HG03460 (cell line): ENCODE results near the gene ARID1B.

Source experiments
- ATAC-seq: cut with Tn5 transposase; IDR thresholded peaks from one replicate; pipeline ENCODE4 v1.9.1; 2021; ENCODE audit not compliant: unreplicated experiment

Gene ARID1B

GRCh38 chr6:156849806-156850205, 72.6 kb downstream of the ARID1B start:
- no peak for ATAC-seq

- no peak for ATAC-seq
Measured at GRCh38 chr6:156850353-156850752, 73.2 kb downstream of the ARID1B start.

GRCh38 chr6:156851454-156851921, 74.3 kb downstream of the ARID1B start:
- ATAC-seq: no peak

DNA sequence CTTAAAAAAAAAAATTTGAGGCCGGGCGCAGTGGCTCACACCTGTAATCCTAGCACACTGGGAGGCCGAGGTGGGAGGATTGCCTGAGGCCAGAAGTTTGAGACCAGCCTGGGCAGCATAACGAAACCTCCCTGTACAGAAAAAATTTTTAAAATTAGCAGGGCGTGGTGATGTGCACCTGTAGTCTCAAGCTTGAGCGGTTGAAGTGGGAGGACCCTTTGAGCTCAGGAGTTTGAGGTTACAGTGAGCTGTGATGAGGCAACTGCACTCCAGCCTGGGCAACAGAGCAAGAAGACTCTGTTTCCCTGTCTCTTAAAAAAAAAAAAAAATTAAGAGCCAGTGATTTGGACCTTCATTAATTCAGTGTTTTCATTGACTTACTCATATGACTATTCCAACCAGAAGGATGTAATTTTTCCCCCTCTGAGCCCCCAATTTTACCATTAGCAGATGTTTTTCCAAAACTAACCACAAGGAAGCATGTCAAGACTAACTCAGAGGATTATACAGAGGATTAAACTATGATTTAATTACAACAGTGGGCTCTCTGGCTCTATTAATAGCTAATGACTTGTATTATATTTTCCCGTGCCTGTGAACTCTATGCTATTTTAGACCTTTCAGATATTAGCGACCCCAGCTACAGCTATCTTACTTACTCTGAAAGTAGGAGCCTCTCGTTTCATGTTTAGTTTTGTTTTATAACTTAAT, 75.1 kb downstream of the ARID1B start:
- ATAC-seq: peak; percentile 57

DNA sequence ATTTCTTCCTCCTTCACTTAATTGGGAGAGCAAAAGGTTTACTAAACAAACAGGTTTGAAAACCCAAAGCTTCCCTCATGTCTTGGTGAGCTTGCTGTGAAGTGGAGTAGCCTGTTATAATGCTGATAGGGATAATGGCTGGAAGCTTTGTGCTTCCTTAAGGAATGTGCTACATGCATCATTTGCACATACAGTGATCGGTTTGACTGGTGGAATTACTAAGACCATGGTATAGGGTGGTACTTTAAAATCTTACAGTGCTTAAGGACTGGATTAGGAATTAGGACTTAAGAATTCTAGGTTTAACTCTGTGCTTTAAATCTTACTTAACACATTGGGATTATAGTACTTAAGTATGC, 75.7 kb downstream of the ARID1B start:
- no peak for ATAC-seq

DNA sequence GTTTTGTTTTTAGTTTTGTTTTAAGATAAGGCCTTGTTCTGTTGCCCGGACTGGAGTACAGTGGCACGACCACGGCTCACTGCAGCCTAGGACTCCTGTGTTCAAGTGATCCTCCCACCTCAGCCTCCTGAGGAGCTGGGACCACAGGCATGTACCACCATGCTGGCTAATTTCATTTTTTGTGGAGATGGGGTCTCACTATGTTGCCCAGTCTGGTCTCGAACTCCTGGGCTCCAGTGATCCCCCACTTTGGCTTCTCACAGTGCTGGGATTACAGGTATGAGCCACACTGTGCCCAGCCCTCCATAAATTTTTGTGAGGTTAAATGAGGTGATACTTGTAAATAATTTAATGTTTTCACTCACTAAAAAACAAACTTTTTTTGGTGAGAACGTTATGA, 76.6 kb downstream of the ARID1B start:
- ATAC-seq: no peak

- no peak for ATAC-seq
Measured at GRCh38 chr6:156854466-156855161, 77.4 kb downstream of the ARID1B start.

GRCh38 chr6:156857573-156857972, 80.4 kb downstream of the ARID1B start:
- no peak for ATAC-seq

- ATAC-seq: no peak
Measured at GRCh38 chr6:156859686-156860085, 82.5 kb downstream of the ARID1B start.

GRCh38 chr6:156862711-156863110, 85.5 kb downstream of the ARID1B start:
- ATAC-seq: no peak

- ATAC-seq: no peak
Measured at GRCh38 chr6:156863504-156863903, 86.3 kb downstream of the ARID1B start.

GRCh38 chr6:156864557-156864956, 87.4 kb downstream of the ARID1B start:
- ATAC-seq: no peak

GRCh38 chr6:156865019-156865629, 87.9 kb downstream of the ARID1B start:
- no peak for ATAC-seq

DNA sequence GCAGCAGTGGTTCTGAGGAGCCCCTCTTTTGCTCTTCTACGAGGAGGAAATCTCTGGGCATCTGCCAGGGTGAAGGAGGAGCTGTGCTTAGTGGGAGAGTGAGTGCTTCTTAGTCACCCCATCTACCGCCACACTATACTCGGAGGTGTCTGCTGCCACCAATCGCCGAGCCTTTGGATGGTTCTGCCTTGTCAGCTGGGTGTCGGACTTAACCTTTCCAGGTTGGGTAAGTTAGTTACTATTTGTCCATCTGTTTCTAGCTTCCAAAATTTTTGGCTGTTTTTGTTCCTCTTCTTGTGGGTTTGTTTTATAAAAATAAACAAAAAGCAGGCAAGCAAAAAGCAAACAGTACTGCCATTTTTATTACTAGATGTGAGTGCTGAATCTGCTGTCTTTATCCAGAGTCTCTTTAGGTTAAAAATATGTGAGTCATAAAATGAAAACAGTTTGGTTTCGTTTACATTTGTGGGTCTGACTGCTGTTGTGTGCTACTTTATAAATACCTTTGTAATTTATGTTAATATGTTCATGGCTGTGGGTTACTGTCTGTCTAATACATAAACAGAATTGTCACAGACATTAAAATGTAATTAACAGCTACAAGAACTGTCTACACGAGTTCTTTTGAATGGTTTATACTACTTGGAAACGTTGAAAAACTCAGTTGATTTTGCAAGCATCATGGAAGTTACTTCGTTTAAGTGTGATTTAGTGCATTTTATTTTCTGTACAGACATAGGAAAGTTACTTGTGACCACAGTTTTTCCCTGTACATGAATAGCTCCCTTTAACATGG, 89.2 kb downstream of the ARID1B start:
- ATAC-seq: no peak

GRCh38 chr6:156867121-156867520, 89.9 kb downstream of the ARID1B start:
- ATAC-seq: no peak

GRCh38 chr6:156868385-156868784, 91.2 kb downstream of the ARID1B start:
- ATAC-seq: no peak

DNA sequence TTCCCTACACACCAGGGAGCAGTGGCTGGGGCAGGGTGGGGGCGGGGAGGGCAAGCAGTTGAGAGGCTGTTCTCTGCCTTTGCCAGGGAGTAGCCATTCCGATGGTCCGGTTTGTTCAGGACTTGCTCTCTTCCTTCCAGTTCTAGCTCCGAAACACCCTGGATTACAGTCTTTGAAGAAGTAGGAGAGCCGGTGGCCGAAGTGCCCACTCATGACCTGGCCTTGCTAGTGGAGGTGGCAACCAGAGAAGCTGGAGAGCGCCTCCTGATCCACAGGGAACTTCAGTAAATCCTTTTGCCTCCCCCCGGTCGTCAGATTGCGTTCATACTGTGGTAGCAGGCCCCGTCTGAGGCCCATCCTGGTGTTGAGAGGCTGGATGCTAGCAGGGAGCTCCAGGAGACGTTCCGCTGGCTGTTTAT, 92.8 kb downstream of the ARID1B start:
- ATAC-seq: no peak

DNA sequence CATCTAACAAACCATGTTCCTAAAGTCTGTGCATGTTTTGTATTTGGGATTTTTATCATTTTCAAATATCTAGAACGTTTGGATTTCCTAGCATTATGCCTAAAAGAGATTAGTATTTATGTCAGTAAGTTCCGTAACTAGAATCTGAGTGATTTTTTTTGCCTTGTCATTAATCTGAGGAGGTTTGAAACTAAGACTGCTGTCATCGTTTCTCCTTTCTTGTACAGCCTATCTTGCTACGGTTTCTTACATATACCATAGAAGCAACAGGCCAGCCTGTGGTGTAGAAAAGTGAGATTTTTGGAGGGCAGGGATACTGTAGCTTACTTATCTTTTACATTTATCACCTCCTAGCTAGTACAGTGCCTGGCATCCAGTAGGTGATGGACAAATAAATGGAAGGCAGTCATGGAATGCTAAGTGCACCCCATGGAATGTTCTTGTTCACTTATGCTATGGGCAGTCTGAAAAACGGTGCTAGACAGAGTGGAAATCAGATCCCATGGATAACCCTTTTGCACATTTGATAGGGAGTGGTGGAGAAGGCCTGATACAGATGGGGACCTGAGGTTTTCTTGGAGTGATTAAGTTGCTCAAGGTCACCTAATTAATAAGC, 93.9 kb downstream of the ARID1B start:
- ATAC-seq: no peak

DNA sequence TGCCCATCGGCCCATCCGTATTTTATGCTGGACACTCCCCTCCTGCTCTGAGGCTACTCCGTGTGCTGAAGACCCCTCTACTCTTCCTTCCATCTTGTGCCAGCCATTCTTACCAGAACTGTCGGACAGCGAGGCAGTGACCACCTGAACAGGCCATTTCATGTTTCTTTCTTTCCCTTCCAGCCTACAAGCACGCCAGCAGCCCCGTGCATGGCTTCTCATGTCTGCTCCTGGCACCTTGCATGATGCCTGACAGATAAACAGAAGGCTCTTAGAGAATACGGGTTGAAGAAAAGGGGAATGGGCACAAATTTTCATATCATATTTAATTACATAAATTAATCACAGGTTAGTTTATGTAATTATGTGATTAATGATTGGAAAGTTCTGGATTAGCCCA, 95.7 kb downstream of the ARID1B start:
- ATAC-seq: no peak

- ATAC-seq: no peak
Measured at GRCh38 chr6:156873654-156874380, 96.6 kb downstream of the ARID1B start.
